ENCODE data around the gene MARF1.

DNA sequence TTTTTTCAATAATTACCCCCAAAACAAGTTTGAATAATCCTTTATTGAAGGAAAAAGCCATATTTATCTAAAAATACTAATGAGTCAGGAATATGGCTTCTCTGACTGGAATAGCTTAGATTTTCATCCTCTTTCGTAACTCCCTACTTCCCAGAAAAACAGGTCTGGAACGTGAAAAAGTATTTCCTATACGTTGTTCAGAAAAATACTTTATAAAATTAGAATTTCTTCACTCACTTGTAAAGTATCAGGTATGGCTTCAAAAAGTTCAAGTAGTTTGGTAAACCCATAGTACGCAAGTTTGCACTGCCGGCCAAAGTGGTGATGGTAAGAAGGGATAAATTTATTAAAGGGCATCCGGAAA lies 33.7 kb downstream of the MARF1 start:
- TF ChIP-seq POLR2A (IDR thresholded peaks at IDR 0.05), result no peak
- TF ChIP-seq, protein P1, sequence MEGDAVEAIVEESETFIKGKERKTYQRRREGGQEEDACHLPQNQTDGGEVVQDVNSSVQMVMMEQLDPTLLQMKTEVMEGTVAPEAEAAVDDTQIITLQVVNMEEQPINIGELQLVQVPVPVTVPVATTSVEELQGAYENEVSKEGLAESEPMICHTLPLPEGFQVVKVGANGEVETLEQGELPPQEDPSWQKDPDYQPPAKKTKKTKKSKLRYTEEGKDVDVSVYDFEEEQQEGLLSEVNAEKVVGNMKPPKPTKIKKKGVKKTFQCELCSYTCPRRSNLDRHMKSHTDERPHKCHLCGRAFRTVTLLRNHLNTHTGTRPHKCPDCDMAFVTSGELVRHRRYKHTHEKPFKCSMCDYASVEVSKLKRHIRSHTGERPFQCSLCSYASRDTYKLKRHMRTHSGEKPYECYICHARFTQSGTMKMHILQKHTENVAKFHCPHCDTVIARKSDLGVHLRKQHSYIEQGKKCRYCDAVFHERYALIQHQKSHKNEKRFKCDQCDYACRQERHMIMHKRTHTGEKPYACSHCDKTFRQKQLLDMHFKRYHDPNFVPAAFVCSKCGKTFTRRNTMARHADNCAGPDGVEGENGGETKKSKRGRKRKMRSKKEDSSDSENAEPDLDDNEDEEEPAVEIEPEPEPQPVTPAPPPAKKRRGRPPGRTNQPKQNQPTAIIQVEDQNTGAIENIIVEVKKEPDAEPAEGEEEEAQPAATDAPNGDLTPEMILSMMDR (IDR thresholded peaks at IDR 0.05 in 8 of 11, conservative IDR thresholded peaks at IDR 0.05 in 3 of 11), result no peak

Measured in spleen (tissue), 7 donors.